Upper lobe of left lung (tissue), 6 donors: Measurements from ENCODE around the gene SLC35E3. TPM values are rescaled to one million over a fixed set of nuclear protein-coding genes. Genes with fewer than 3 reads are reported as not detected.

Source experiments
- ATAC-seq, 2 donors: fragments of 200-7000 bp; cut with Tn5 transposase; one replicate each; pipeline ENCODE4 v1.9.1; 2022; ENCODE audit warnings: mild to moderate bottlenecking in 2 of 2, moderate library complexity in 2 of 2; ENCODE audit not compliant: low FRiP score in 2 of 2
- DNase-seq, 2 donors: peaks; one replicate each; pipeline ENCODE4 v3.0.0-alpha.2; 2019 to 2020
- H3K27ac ChIP-seq, 4 donors: fragments of 200-600 bp; sonication (generic); one replicate each; pipeline ENCODE4 v1.5.1; 2016 to 2019
- H3K27me3 ChIP-seq, 4 donors: fragments of 200-600 bp; sonication (generic); one replicate each; pipeline ENCODE4 v1.5.1; 2017 to 2019
- H3K36me3 ChIP-seq, 4 donors: fragments of 200-600 bp; sonication (generic); one replicate each; pipeline ENCODE4 v1.5.1; 2016 to 2019
- H3K4me1 ChIP-seq, 4 donors: fragments of 200-600 bp; sonication (generic); one replicate each; pipeline ENCODE4 v1.5.1; 2018 to 2019
- H3K4me3 ChIP-seq, 4 donors: fragments of 200-600 bp; sonication (generic); one replicate each; pipeline ENCODE4 v1.5.1; 2017 to 2019; ENCODE audit warnings: mild to moderate bottlenecking in 2 of 4, moderate library complexity in 1 of 4
- H3K9me3 ChIP-seq, 4 donors: fragments of 200-600 bp; sonication (generic); one replicate each; pipeline ENCODE4 v1.5.1; 2018 to 2019
- CTCF ChIP-seq, 6 experiments: fragments of 450-650 bp in 4 of 6; fragments of 200-600 bp in 2 of 6; sonication (generic) in 2 of 6; IDR thresholded peaks; one replicate each; pipeline ENCODE4 v1.5.1; 2016 to 2019; ENCODE audit warnings: antibody characterized with exemption in 6 of 6
- EP300 ChIP-seq, 4 donors: sonication (generic); formaldehyde crosslinking; IDR thresholded peaks; one replicate each; pipeline ENCODE4 v1.5.1; 2017; ENCODE audit warnings: antibody characterized with exemption in 4 of 4, control low read depth in 2 of 4
- POLR2A ChIP-seq, 4 donors: fragments of 450-650 bp; IDR thresholded peaks; one replicate each; pipeline ENCODE4 v1.5.1; 2016 to 2017; ENCODE audit warnings: antibody characterized with exemption in 4 of 4, mild to moderate bottlenecking in 2 of 4
- POLR2AphosphoS5 ChIP-seq, 2 donors: sonication (generic); formaldehyde crosslinking; IDR thresholded peaks; one replicate each; pipeline ENCODE4 v1.5.1; 2017; ENCODE audit warnings: antibody characterized with exemption in 2 of 2
- WGBS, 2 donors: methylation state at CpG; one replicate each; pipeline ENCODE4 v1.1.5; 2017 to 2018; 5-methylcytosine and 5-hydroxymethylcytosine counted together
- total RNA-seq, 6 donors: library from RNA; depleted of rRNA in 4 of 6; stranded (reverse); fragments of >200 nt in 4 of 6; gene quantifications; one replicate each; pipeline versions ENCODE4 v1.1.0 to v1.2.1, GENCODE V29; 2016 to 2021
- donor health status: DM: no; HTN: no; CAD: no; lungs with moderate emphysema.
- donor health status: DM: no; HTN: yes; CAD: no; lungs with severe emphysema.

The SLC35E3 gene
- total RNA-seq, 6 donors from 2014 or later, result 6.5 to 38.8 (median 15.2) TPM

DNA sequence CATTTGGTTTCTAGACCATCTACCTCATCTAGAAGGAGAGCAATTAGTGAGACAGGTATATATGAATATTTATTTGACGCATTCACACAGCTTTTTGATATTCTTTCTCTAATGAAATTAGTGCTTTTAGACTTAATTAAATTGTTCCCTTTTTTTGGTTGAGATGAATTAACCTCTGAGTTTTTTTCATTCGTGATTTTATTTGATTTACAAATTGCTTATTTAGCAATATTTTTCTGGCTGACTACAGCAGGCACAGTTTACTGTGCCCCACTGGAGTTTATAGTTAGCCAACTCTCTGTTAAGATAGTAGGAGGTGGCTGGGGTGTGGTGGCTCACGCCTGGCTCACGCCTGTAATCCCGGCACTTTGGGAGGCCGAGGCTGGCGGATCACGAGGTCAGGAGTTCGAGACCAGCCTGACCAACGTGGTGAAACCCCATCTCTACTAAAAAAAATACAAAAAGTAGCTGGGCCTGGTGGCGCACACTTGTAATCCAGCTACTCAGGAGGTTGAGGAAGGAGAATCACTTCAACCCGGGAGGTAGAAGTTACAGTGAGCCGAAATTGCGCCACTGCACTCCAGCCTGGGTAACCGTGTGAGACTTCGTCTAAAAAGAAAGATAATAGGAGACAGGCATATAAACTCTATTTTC, 78.7 kb downstream of the SLC35E3 start:
- H3K36me3 ChIP-seq, result peaks cover 51 to 99% (median 70%) of the 10 kb centered on the region in 4 donors
- WGBS, 2 donors, result 95 to 96% methylated on average over 16 of the region's 16 CpGs
- ATAC-seq, result no peak

GRCh38 chr12:68825569-68826217, 79.7 kb downstream of the SLC35E3 start:
- DNase-seq, result no peak
- Histone ChIP-seq H3K36me3 (peaks cover 49 to 98% (median 68%) of the 10 kb centered on the region in 4 donors), H3K4me1 (no peaks in the 10 kb centered on the region), H3K4me3 (no peak overlapping the region), H3K27me3 (no peaks in the 10 kb centered on the region), H3K27ac (no peak overlapping the region), H3K9me3 (no peaks in the 10 kb centered on the region)
- WGBS, 2 donors, result 95 to 97% methylated on average over 11 of the region's 11 CpGs
- no peak for ATAC-seq
- no peak for TF ChIP-seq POLR2A (IDR thresholded peaks at IDR 0.05)
- TF ChIP-seq CTCF (IDR thresholded peaks at IDR 0.05), result no peak
- no peak for TF ChIP-seq POLR2AphosphoS5 (IDR thresholded peaks at IDR 0.05)
- TF ChIP-seq EP300 (IDR thresholded peaks at IDR 0.05), result no peak

More for the DNA sequence above, 78.7 kb downstream of the SLC35E3 start:
- Histone ChIP-seq H3K9me3 (no peaks in the 10 kb centered on the region), H3K27ac (no peak overlapping the region), H3K4me1 (no peaks in the 10 kb centered on the region), H3K4me3 (no peak overlapping the region), H3K27me3 (no peaks in the 10 kb centered on the region)
- DNase-seq, result peak in 1 of 2 donors; percentile 32
- TF ChIP-seq CTCF (IDR thresholded peaks at IDR 0.05) (no peak), POLR2AphosphoS5 (IDR thresholded peaks at IDR 0.05) (no peak), EP300 (IDR thresholded peaks at IDR 0.05) (no peak), POLR2A (IDR thresholded peaks at IDR 0.05) (no peak)

DNA sequence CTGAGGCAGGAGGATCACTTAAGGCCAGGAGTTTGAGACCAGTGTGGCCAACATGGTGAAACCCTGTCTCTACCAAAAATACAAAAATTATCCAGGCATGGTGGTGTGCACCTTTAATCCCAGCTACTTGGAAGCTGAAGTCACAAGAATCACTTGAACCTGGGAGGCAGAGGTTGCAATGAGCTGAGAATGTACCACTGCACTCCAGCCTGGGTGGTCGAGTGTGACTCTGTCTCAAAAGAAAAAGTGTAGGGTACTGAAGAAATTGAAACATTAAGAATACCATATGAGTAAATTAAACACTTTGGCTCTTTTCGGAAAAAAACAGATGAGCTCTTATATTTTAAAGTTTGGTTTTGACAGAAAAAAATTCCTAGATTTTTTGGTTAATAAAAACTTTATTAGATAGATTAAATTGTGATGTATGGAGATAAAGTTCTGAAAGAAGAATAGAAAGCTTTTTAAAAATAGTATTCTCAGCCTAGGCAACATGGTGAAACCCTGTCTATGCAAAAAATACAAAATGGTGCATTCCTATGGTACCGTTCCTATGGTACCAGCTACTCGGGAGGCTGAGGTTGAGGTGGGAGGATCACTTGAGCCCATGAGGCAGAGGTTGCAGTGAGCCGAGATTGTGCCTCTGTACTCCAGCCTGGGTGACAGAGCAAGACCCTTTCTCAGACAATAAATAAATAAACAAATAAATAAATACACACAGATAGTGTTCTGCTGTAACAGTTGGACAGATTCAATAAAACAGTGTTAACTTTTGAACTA, 82.1 kb downstream of the SLC35E3 start:
- Histone ChIP-seq H3K9me3 (no peaks in the 10 kb centered on the region), H3K36me3 (peaks cover 37 to 95% (median 65%) of the 10 kb centered on the region in 4 donors), H3K4me1 (no peaks in the 10 kb centered on the region), H3K4me3 (no peak overlapping the region), H3K27me3 (no peaks in the 10 kb centered on the region), H3K27ac (no peak overlapping the region)
- WGBS, 2 donors, result 87 to 89% methylated on average over 5 of the region's 5 CpGs
- ATAC-seq, result no peak
- TF ChIP-seq EP300 (IDR thresholded peaks at IDR 0.05), result no peak
- TF ChIP-seq POLR2A (IDR thresholded peaks at IDR 0.05), result no peak
- no peak for TF ChIP-seq POLR2AphosphoS5 (IDR thresholded peaks at IDR 0.05)
- TF ChIP-seq CTCF (IDR thresholded peaks at IDR 0.05), result no peak
- DNase-seq, result no peak

- TF ChIP-seq POLR2A (IDR thresholded peaks at IDR 0.05) (no peak), POLR2AphosphoS5 (IDR thresholded peaks at IDR 0.05) (no peak), CTCF (IDR thresholded peaks at IDR 0.05) (no peak), EP300 (IDR thresholded peaks at IDR 0.05) (no peak)
- Histone ChIP-seq H3K36me3 (peaks cover 38 to 93% (median 62%) of the 10 kb centered on the region in 4 donors), H3K27ac (no peak overlapping the region), H3K27me3 (no peaks in the 10 kb centered on the region), H3K4me1 (no peaks in the 10 kb centered on the region), H3K4me3 (no peak overlapping the region), H3K9me3 (no peaks in the 10 kb centered on the region)
- 85 to 90% methylated on average over 7 of the region's 7 CpGs for WGBS, 2 donors
- DNase-seq (no peak), ATAC-seq (no peak)
These were observed 82.7 kb downstream of the SLC35E3 start for GRCh38 chr12:68828672-68829068.

Other genes starting within 250 kb of the SLC35E3 start
- gene RAP1B, start 135.3 kb upstream of the SLC35E3 start, total RNA-seq, result 100 to 1,000 TPM; 135 to 208 (median 162) TPM
- gene NUP107, start 59.2 kb upstream of the SLC35E3 start, total RNA-seq, result 10 to 100 TPM; 26.1 to 56.6 (median 29.1) TPM
- gene MDM2, start 62.0 kb downstream of the SLC35E3 start, total RNA-seq, result 100 to 1,000 TPM in 3 of 6 donors, 10 to 100 TPM in 3; 64.6 to 162 (median 108) TPM
- 100 to 1,000 TPM; 143 to 393 (median 303) TPM for gene CPM, start 187.0 kb downstream of the SLC35E3 start, total RNA-seq